GM18868 (cell line): ENCODE data around the gene CIDEC.
"Not testable (repeated sequence)": the region's sequence is repeated elsewhere in the genome, so short reads cannot be mapped to it uniquely, and the experiment has no call there.

Experiments used
- ATAC-seq: cut with Tn5 transposase; IDR thresholded peaks from one replicate; pipeline ENCODE4 v1.9.1; 2021; ENCODE audit warnings: mild to moderate bottlenecking, moderate library complexity; ENCODE audit not compliant: unreplicated experiment

The CIDEC gene

GRCh38 chr3:9881441-9881840, 1.4 kb upstream of the CIDEC start:
- ATAC-seq, result no peak

- ATAC-seq, result no peak
These were observed 1.4 kb downstream of the CIDEC start for GRCh38 chr3:9878700-9879099.

DNA sequence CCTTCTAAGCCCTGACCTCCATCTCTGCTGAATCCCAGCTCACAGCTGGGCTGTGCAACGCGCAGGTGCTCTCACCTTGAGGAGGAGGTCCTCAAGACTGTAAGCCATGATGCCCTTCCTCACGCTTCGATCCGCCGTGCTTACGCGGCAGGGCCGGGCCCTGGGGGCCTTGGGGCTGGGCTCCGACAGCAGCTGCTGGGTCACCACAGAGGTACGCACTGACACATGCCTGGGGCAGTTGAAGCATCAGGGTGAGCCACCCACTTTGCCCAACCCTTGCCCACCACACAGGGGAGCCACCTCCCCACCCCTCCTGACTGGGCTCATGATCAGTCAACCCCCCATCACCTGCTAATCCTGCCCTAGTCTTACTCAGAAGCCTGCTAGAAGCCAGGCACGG, 3.1 kb downstream of the CIDEC start:
- no peak for ATAC-seq

- not testable (repeated sequence) for ATAC-seq
These were observed 3.8 kb downstream of the CIDEC start for GRCh38 chr3:9876255-9876654.

GRCh38 chr3:9875448-9875847, 4.6 kb downstream of the CIDEC start:
- ATAC-seq, result no peak

DNA sequence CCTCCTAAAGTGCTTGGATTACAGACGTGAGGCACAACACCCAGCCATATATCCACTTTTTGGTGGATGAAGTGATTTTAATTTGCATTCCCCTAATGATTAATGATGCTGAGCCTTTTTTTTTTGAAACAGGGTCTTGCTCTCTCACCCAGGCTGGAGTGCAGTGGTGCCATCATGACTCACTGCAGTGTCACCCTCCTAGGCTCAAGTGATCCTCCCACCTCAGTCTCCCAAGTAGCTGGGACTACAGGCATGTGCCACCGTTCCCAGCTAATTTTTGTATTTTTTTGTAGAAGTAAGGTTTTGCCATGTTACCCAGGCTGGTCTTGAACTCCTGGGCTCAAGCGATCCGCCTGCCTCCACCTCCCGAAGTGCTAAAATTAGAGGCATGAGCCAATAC, 8.0 kb downstream of the CIDEC start:
- ATAC-seq, result not testable (repeated sequence)

DNA sequence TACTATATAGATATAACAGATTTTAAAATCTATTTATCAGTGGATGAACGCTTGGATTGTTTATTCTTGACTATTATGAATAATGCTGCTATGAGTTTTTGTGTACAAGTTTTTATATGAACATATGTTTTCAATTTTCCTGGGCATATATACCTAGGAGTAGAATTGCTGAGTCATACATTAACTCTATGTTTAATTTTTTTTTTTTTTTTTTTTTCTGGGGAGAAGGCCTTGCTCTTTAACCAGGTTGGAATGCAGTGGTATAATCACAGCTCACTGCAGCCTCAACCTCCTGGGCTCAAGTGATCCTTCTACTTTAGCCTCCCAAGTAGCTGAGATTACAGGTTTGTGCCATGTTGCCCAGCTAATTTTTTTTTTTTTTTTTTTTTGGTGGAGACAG, 9.1 kb downstream of the CIDEC start:
- ATAC-seq, result no peak

DNA sequence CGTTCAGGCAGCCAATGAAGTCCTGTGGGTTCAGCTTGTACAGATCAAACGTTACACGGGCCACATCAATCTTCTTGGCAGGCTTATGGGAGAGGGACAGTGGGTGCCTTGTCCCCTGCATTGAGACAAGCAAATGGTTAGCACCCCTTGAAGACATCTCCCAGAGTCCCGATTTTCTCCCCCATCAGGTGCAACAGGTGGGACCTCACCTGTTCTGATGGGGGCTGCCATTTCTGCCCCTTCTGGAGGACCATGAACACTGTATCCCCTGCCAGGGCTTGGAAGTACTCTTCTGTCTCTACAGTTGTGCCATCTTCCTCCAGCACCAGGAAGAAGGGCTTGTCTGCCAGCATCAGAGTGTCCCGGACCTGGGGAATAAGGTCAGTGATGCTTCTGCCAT, 10.1 kb downstream of the CIDEC start:
- ATAC-seq, result no peak

- no peak for ATAC-seq
These were observed 12.9 kb downstream of the CIDEC start for GRCh38 chr3:9867106-9867505.

GRCh38 chr3:9866639-9867038, 13.4 kb downstream of the CIDEC start:
- ATAC-seq, result no peak

- ATAC-seq, result not testable (repeated sequence)
These were observed 14.9 kb downstream of the CIDEC start for GRCh38 chr3:9865125-9865637.

DNA sequence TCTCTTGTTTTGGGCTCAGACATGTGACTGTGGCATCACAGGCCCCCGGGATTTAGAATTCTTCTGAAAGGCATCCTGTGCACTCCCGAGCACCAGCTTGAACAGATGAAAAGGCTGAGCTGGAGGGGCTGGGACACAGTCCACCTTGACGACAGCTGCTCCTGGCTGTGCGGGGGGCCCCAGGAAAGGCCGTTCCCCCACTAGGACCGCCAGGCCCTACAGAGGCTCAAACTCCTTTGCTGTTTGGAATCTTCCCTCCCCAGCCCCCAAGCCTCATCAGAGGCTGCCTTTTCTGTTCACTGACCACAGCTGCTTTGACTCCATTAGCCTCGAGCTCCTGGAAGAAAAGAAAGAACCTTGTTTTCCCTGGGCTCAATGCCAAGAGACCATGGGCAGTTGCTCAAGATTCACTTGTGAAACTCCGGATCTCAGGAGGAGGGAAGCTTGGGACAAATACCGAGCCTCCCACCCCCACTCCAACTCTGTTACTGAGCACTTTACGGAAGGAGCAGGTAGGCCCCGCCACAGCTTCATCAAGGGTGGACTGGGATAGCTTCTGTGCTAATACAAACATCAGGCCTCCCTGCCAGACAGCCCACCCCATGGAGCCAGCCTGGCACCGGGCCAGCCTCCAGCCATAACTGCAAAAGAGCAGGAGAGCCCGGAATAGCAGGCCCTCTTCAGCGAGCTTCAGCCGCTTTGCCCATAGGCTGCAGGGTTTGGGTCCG, 15.7 kb downstream of the CIDEC start:
- ATAC-seq, result no peak

- no peak for ATAC-seq
These were observed 16.8 kb downstream of the CIDEC start for GRCh38 chr3:9863058-9863772.

DNA sequence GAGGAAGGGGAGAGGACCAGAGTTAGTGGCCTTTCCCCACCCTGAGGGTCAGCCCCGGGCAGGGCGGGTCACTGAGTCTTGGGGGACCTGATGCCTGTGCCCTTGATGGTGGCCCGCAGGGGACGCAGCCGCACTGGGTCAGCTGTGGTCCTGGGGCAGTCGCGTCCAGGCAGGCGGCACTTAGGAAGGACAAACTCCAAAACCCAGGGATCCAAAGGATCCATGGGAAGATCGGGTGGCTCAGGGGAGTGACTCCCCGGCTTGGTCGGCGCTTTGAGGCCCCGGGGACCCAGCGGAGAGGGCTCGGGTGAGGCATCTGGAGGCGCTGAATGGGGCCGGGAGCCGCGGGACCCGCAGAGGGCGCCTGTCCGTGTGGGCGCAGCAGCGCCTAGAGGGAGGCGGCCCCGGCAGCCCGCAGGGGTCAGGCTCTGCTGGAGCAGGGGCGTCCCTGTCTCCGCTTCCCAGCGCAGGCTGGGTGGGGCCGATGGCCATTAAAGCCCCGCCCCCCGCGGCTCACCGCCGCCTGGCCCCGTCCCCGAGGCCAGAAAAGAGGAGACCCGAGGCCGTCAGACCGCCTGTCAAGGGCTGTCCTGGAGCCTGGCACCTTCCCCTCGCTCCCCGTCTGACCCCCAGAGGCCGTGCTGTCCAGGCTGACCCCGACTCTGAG, 17.5 kb downstream of the CIDEC start:
- no peak for ATAC-seq

- no peak for ATAC-seq
These were observed 18.4 kb downstream of the CIDEC start for GRCh38 chr3:9861626-9862130.

GRCh38 chr3:9861201-9861600, 18.9 kb downstream of the CIDEC start:
- ATAC-seq, result no peak

DNA sequence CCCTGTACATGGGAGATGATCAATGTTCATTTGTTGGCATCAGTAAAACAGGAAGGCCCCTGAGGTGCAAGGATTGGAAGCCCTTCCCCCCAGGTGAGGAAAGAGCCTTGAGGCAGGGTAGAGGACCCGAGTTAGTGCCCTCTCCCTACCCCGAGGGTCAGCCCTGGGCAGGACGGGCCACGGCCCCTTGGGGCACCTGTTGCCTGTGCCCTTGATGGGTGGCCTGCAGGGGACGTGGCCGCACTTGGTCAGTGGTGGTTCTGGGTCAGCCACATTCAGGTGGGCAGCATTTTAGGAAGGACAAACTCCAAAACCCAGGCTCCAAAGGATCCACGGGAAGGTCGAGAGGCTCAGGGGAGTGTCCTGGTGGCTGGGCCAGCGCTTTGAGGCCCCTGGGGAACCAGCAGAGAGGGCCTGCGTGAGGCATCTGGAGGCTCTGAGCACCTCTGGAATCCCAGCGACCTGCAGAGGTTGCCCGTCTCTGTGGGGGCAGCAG, 20.5 kb downstream of the CIDEC start:
- ATAC-seq, result no peak

DNA sequence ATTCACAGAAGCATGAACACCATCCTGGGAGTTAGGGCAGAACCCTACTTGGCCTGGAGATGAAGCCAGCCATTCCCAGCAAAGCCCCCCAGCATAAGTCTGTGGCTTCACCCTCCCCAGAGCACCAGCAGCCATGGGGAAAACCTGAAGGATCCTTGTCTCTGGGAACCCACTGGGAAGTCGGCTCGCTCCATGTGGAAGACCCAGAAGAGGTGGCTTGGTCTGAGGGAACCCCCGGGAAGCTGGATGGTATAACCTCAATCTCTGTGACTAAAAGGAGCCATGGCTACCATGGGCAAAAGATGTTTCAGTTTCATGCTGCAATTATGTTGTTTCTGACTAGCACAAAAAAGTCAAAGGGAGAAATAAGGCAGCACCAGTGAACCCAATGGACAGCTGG, 24.5 kb downstream of the CIDEC start:
- no peak for ATAC-seq

DNA sequence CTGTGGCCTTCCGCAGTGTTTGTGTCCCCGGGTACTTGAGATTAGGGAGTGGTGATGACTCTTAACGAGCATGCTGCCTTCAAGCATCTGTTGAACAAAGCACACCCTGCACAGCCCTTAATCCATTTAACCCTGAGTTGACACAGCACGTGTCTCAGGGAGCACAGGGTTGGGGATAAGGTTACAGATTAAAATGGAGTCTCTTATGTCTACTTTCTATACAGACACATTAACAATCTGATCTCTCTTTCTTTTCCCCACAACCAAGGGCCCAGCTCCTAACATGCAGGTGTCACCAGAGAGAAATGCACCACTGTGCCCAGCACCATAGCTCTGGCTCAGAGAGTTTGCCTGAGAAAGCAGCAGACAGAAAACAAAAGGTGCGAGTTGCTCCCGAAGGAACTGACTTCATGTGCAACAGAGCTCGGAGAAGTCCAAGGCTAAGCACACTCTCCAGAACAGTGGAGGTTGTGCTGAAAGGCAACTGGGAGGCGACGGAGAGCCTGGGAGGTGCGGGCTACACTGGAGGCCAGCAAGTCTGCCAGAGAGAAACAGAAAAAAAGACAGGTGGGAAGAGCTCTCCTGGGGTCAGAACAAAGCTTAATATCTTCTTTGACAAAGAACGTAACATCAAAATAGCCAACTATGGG, 25.6 kb downstream of the CIDEC start:
- ATAC-seq, result not testable (repeated sequence)

GRCh38 chr3:9852528-9852927, 27.5 kb downstream of the CIDEC start:
- no peak for ATAC-seq

- not testable (repeated sequence) for ATAC-seq
These were observed 28.1 kb downstream of the CIDEC start for GRCh38 chr3:9851926-9852325.
